ENCODE measurements around the gene METTL3. TPM values are rescaled to one million over a fixed set of nuclear protein-coding genes. Genes with fewer than 3 reads are reported as not detected.
A peak's percentile ranks its signal among the peaks of the same experiment; 100 is the strongest.

Gene METTL3
- polyA plus RNA-seq, 3 donors = 9.5 to 116 (median 10.8) TPM

- H3K79me2 ChIP-seq (ENCODE audit: insufficient read depth, low read length) = no peaks in the 10 kb centered on the region
- no peak for TF ChIP-seq CTCF (IDR thresholded peaks at IDR 0.05)
- WGBS (ENCODE audit: insufficient coverage) = 83% methylated on average over 2 of the region's 6 CpGs
- Mint-ChIP-seq H3K27ac (no peak overlapping the region), H3K4me3 (peak overlapping the region in 1 of 2 donors; percentile 65), H3K27me3 (ENCODE audit: low read depth in 3 of 3) (peaks cover 40 to 63% (median 45%) of the 10 kb centered on the region in 3 donors), H3K9me3 (peaks cover 0 to 7% (median 0%) of the 10 kb centered on the region in 7 donors), H3K4me1 (peaks cover 14% of the 10 kb centered on the region), H3K36me3 (no peaks in the 10 kb centered on the region)
- H3K9ac ChIP-seq (ENCODE audit: insufficient read depth, low read length, poor library complexity, severe bottlenecking) = no peak overlapping the region
- no peaks in the 10 kb centered on the region for H4K20me1 ChIP-seq (ENCODE audit: insufficient read depth, low read length)
- H3K4me1 ChIP-seq (ENCODE audit: control insufficient read depth in 1 of 2, insufficient read depth in 2 of 2, low read length in 2 of 2) = no peaks in the 10 kb centered on the region
- H2AFZ ChIP-seq (ENCODE audit: insufficient read depth, low read depth, low read length, poor library complexity, severe bottlenecking) = no peak overlapping the region
- H3K9me3 ChIP-seq (replicated peaks in 1 of 2; ENCODE audit: control insufficient read depth in 1 of 2, insufficient read depth in 1 of 2, low read length in 2 of 2) = peaks cover 0 to 18% of the 10 kb centered on the region in 2 donors
- peaks cover 63 to 64% of the 10 kb centered on the region in 2 donors for H3K27me3 ChIP-seq (ENCODE audit: control insufficient read depth in 2 of 2, insufficient read depth in 2 of 2, low read length in 2 of 2)
- intact Hi-C loops (cut with micrococcal nuclease) = no loop called here
- H3K4me3 ChIP-seq (replicated peaks in 1 of 3; ENCODE audit: low read depth in 2 of 3, low read length in 3 of 3) = no peak overlapping the region
- H3K27ac ChIP-seq (ENCODE audit: low read depth in 1 of 2, low read length in 2 of 2) = no peak overlapping the region
- no peak for DNase-seq
- no peak overlapping the region for H3K4me2 ChIP-seq (replicated peaks; ENCODE audit: extremely low read depth, low read length, poor library complexity, severe bottlenecking)
- no peaks in the 10 kb centered on the region for H3K36me3 ChIP-seq (replicated peaks in 1 of 2; ENCODE audit: control insufficient read depth in 1 of 2, insufficient read depth in 2 of 2, low read length in 2 of 2)
Measured at GRCh38 chr14:21535545-21536417, 24.6 kb upstream of the METTL3 start.

DNA sequence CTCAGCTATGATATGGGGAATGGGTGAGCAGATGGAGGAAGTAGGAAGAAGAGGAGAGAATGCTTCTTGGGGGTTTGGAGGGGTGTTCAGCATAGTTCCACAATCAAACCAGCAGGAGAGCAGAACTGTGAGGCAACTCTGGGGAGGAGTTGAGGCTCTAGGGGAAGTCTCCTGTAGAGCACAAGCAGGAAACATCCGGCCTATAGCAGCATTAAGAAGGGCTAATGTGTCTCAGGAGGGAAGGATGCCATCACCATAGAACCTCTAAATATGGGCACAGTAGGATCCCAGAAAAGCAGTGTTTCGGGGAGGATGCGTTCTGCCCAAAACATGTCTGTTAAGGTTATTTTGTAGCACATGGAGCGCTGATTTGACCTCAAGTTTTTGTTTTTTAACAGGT, 23.4 kb upstream of the METTL3 start:
- peaks cover 0 to 7% (median 0%) of the 10 kb centered on the region in 7 donors for H3K9me3 Mint-ChIP-seq
- H3K4me1 Mint-ChIP-seq = peaks cover 14% of the 10 kb centered on the region
- H3K36me3 Mint-ChIP-seq = no peaks in the 10 kb centered on the region
- DNase-seq = no peak
- Histone ChIP-seq H3K27me3 (ENCODE audit: control insufficient read depth in 2 of 2, insufficient read depth in 2 of 2, low read length in 2 of 2) (peaks cover 60 to 61% of the 10 kb centered on the region in 2 donors), H4K20me1 (ENCODE audit: insufficient read depth, low read length) (no peaks in the 10 kb centered on the region), H3K4me2 (replicated peaks; ENCODE audit: extremely low read depth, low read length, poor library complexity, severe bottlenecking) (no peak overlapping the region), H3K9me3 (replicated peaks in 1 of 2; ENCODE audit: control insufficient read depth in 1 of 2, insufficient read depth in 1 of 2, low read length in 2 of 2) (peaks cover 0 to 18% of the 10 kb centered on the region in 2 donors), H3K79me2 (ENCODE audit: insufficient read depth, low read length) (no peaks in the 10 kb centered on the region), H3K4me1 (ENCODE audit: control insufficient read depth in 1 of 2, insufficient read depth in 2 of 2, low read length in 2 of 2) (no peaks in the 10 kb centered on the region), H3K9ac (ENCODE audit: insufficient read depth, low read length, poor library complexity, severe bottlenecking) (no peak overlapping the region), H3K4me3 (replicated peaks in 1 of 3; ENCODE audit: low read depth in 2 of 3, low read length in 3 of 3) (no peak overlapping the region), H3K27ac (ENCODE audit: low read depth in 1 of 2, low read length in 2 of 2) (no peak overlapping the region), H3K36me3 (replicated peaks in 1 of 2; ENCODE audit: control insufficient read depth in 1 of 2, insufficient read depth in 2 of 2, low read length in 2 of 2) (no peaks in the 10 kb centered on the region), H2AFZ (ENCODE audit: insufficient read depth, low read depth, low read length, poor library complexity, severe bottlenecking) (no peak overlapping the region)
- TF ChIP-seq CTCF (IDR thresholded peaks at IDR 0.05) = no peak
- intact Hi-C loops (cut with micrococcal nuclease) = no loop called here
- H3K4me3 Mint-ChIP-seq = peak overlapping the region in 1 of 2 donors; percentile 53
- WGBS (ENCODE audit: insufficient coverage) = 80% methylated on average over 2 of the region's 4 CpGs
- H3K27ac Mint-ChIP-seq = no peak overlapping the region
- H3K27me3 Mint-ChIP-seq (ENCODE audit: low read depth in 3 of 3) = peaks cover 41 to 68% (median 45%) of the 10 kb centered on the region in 3 donors
